GM12873 (cell line): Measurements from ENCODE around the gene TIE1.

Experiments used
- CTCF ChIP-seq: IDR thresholded peaks from 2 replicates; pipeline ENCODE4 v1.5.1; 2012; ENCODE audit warnings: low read depth, mild to moderate bottlenecking, moderate library complexity, low read length, control low read depth; ENCODE audit not compliant: insufficient read depth; ENCODE audit errors: missing control alignments

Gene TIE1

GRCh38 chr1:43304314-43304681 lies 3.5 kb downstream of the TIE1 start:
- TF ChIP-seq CTCF, result no peak

- no peak for TF ChIP-seq CTCF
Measured at GRCh38 chr1:43304771-43305300, 4.1 kb downstream of the TIE1 start.

GRCh38 chr1:43305461-43305860 lies 4.7 kb downstream of the TIE1 start:
- no peak for TF ChIP-seq CTCF

- TF ChIP-seq CTCF, result no peak
Measured at GRCh38 chr1:43305926-43306687, 5.3 kb downstream of the TIE1 start.

GRCh38 chr1:43306688-43307457 lies 6.1 kb downstream of the TIE1 start:
- TF ChIP-seq CTCF, result no peak

- TF ChIP-seq CTCF, result no peak
Measured at GRCh38 chr1:43307458-43308158, 6.8 kb downstream of the TIE1 start.
